Tibial nerve (tissue), 4 donors: Measurements from ENCODE around the gene ITGA1. TPM values are rescaled to one million over a fixed set of nuclear protein-coding genes. Genes with fewer than 3 reads are reported as not detected.

ENCODE experiments used
- DNase-seq, 2 donors: peaks; one replicate each; pipeline ENCODE4 v3.0.0-alpha.2; 2019; ENCODE audit warnings: low spot score in 2 of 2
- H3K27ac ChIP-seq, 4 donors: fragments of 200-600 bp; sonication (generic) in 3 of 4; one replicate each; pipeline ENCODE4 v1.5.1; 2017 to 2019; ENCODE audit warnings: mild to moderate bottlenecking in 1 of 4
- H3K27me3 ChIP-seq, 2 donors: fragments of 200-600 bp; sonication (generic) in 1 of 2; one replicate each; pipeline versions ENCODE4 v1.5.1 to v1.6.0; 2017 to 2019
- H3K36me3 ChIP-seq, 3 donors: fragments of 200-600 bp; sonication (generic); one replicate each; pipeline ENCODE4 v1.5.1; 2018 to 2019
- H3K4me1 ChIP-seq, 4 donors: fragments of 200-600 bp; sonication (generic) in 3 of 4; one replicate each; pipeline ENCODE4 v1.5.1; 2017 to 2019
- H3K4me3 ChIP-seq, 4 donors: fragments of 200-600 bp; sonication (generic) in 3 of 4; one replicate each; pipeline ENCODE4 v1.5.1; 2017 to 2019; ENCODE audit warnings: mild to moderate bottlenecking in 1 of 4, moderate library complexity in 1 of 4
- H3K9me3 ChIP-seq, 4 donors: fragments of 200-600 bp; sonication (generic) in 3 of 4; one replicate each; pipeline ENCODE4 v1.5.1; 2017 to 2019
- CTCF ChIP-seq, 5 experiments: fragments of 200-600 bp in 3 of 5; fragments of 450-650 bp in 2 of 5; sonication (generic) in 3 of 5; IDR thresholded peaks; one replicate each; pipeline ENCODE4 v1.5.1; 2016 to 2019; ENCODE audit warnings: antibody characterized with exemption in 5 of 5, mild to moderate bottlenecking in 3 of 5, moderate library complexity in 2 of 5
- EP300 ChIP-seq, 2 donors: sonication (generic); formaldehyde crosslinking; IDR thresholded peaks; one replicate each; pipeline ENCODE4 v1.6.1; 2017; ENCODE audit warnings: antibody characterized with exemption in 2 of 2, mild to moderate bottlenecking in 1 of 2
- POLR2A ChIP-seq, 2 donors: fragments of 450-650 bp; IDR thresholded peaks; one replicate each; pipeline ENCODE4 v1.6.1; 2017; ENCODE audit warnings: antibody characterized with exemption in 2 of 2, mild to moderate bottlenecking in 2 of 2, moderate library complexity in 2 of 2
- WGBS, 2 donors: methylation state at CpG; one replicate each; pipeline ENCODE4 v1.1.5; 2018; 5-methylcytosine and 5-hydroxymethylcytosine counted together
- total RNA-seq, 4 donors: library from RNA; depleted of rRNA; stranded (reverse); fragments of >200 nt; gene quantifications; one replicate each; pipeline ENCODE4 v1.1.0, GENCODE V29; 2016

Gene ITGA1
- total RNA-seq, 4 donors from 2014 or later, result 26.8 to 62.5 (median 27.7) TPM

GRCh38 chr5:52928689-52929088 is 141.0 kb downstream of the ITGA1 start:
- H3K4me3 ChIP-seq, result no peak overlapping the region
- no peaks in the 10 kb centered on the region for H3K9me3 ChIP-seq
- no peak overlapping the region for H3K27ac ChIP-seq
- no peaks in the 10 kb centered on the region for H3K27me3 ChIP-seq
- H3K36me3 ChIP-seq, result peaks cover 0 to 14% (median 0%) of the 10 kb centered on the region in 3 donors
- 61 to 62% methylated on average over 2 of the region's 2 CpGs for WGBS, 2 donors
- DNase-seq, result no peak
- TF ChIP-seq CTCF (IDR thresholded peaks at IDR 0.05), result no peak
- no peak for TF ChIP-seq EP300 (IDR thresholded peaks at IDR 0.05)
- TF ChIP-seq POLR2A (IDR thresholded peaks at IDR 0.05), result no peak
- no peaks in the 10 kb centered on the region for H3K4me1 ChIP-seq

DNA sequence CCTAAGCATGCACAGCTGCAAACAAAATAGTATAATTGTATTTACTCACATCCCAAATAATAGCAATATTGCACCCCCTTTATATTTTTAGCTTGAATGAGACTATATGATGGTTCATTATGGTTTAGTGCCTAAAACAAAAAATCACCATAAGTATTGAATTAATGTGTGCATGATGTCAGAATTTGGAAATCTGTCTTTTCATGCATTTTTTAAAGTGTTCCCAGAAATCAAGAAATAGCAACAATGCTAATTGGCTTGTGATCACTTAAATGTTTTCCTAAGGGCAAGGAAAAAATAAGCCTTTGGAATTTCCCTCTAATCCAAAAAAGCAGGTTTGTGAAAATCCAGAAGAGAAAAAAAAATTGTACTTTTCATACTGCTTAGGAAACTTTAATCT is 150.5 kb downstream of the ITGA1 start:
- Histone ChIP-seq H3K9me3 (no peaks in the 10 kb centered on the region), H3K36me3 (peaks cover 0 to 27% (median 0%) of the 10 kb centered on the region in 3 donors), H3K4me1 (no peaks in the 10 kb centered on the region), H3K27me3 (no peaks in the 10 kb centered on the region), H3K27ac (no peak overlapping the region), H3K4me3 (no peak overlapping the region)
- TF ChIP-seq EP300 (IDR thresholded peaks at IDR 0.05) (no peak), CTCF (IDR thresholded peaks at IDR 0.05) (no peak), POLR2A (IDR thresholded peaks at IDR 0.05) (no peak)
- no peak for DNase-seq

DNA sequence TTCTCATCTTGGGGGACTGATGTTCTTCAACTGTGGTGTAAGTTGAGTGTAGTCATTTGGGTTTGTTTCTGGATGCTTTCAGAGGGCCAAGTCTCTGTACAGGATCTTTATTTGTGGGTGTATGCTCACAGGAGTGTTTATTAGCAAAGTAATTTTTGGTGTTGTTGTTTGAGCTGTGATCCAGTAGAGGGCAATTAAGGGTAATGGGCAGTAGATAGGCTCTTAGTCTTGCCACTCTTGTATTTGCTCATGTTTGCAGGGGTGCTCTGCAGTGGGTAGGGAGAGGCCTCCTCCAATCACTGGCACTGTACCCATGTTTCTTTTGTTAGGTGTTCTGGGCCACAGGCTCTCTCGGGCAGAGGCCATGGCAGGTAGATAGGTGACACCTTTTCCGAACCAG is 155.6 kb downstream of the ITGA1 start:
- no peak overlapping the region for H3K27ac ChIP-seq
- H3K36me3 ChIP-seq, result peaks cover 0 to 27% (median 0%) of the 10 kb centered on the region in 3 donors
- no peak for DNase-seq
- 94 to 100% methylated on average over 2 of the region's 2 CpGs for WGBS, 2 donors
- H3K4me3 ChIP-seq, result no peak overlapping the region
- TF ChIP-seq EP300 (IDR thresholded peaks at IDR 0.05), result no peak
- no peak for TF ChIP-seq CTCF (IDR thresholded peaks at IDR 0.05)
- no peak for TF ChIP-seq POLR2A (IDR thresholded peaks at IDR 0.05)
- H3K27me3 ChIP-seq, result no peaks in the 10 kb centered on the region
- peaks cover 0 to 24% (median 0%) of the 10 kb centered on the region in 4 donors for H3K4me1 ChIP-seq
- H3K9me3 ChIP-seq, result no peaks in the 10 kb centered on the region

GRCh38 chr5:52943808-52944207 is 156.1 kb downstream of the ITGA1 start:
- Histone ChIP-seq H3K36me3 (peaks cover 0 to 26% (median 0%) of the 10 kb centered on the region in 3 donors), H3K27ac (no peak overlapping the region), H3K27me3 (no peaks in the 10 kb centered on the region), H3K4me3 (no peak overlapping the region), H3K9me3 (no peaks in the 10 kb centered on the region), H3K4me1 (peaks cover 0 to 30% (median 0%) of the 10 kb centered on the region in 4 donors)
- DNase-seq, result no peak
- TF ChIP-seq EP300 (IDR thresholded peaks at IDR 0.05) (no peak), CTCF (IDR thresholded peaks at IDR 0.05) (no peak), POLR2A (IDR thresholded peaks at IDR 0.05) (no peak)
- 98% methylated on average over 7 of the region's 7 CpGs; no CpG with 5 or more reads in 1 of the 2 donors for WGBS, 2 donors

DNA sequence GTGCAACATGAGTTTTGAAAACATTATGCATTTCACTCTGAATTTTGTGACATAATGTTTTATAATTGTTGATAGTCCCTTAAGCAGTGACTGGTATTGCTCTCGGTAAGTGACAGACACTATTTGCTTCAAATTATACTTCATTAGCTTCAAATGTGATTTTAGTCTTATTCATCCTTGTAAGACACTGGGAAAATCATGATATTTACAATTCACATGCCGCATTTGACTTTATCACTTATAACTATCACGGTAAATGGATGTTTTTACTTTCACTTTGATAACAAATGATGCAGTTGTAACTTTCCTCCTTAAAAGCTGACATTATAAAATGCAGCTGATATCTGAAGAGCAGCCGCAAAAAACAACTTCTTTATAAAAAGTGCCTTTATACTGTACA is 157.3 kb downstream of the ITGA1 start:
- Histone ChIP-seq H3K27ac (peak overlapping the region in 3 of 4 donors; percentile 29 to 57 (median 42)), H3K27me3 (no peaks in the 10 kb centered on the region), H3K9me3 (no peaks in the 10 kb centered on the region), H3K36me3 (peaks cover 0 to 14% (median 0%) of the 10 kb centered on the region in 3 donors), H3K4me3 (peak overlapping the region in 3 of 4 donors; percentile 1 to 45 (median 28)), H3K4me1 (peaks cover 0 to 32% (median 0%) of the 10 kb centered on the region in 4 donors)
- TF ChIP-seq EP300 (IDR thresholded peaks at IDR 0.05) (no peak), CTCF (IDR thresholded peaks at IDR 0.05) (no peak), POLR2A (IDR thresholded peaks at IDR 0.05) (no peak)
- no peak for DNase-seq
- WGBS, 2 donors, result 15 to 19% methylated on average over 4 of the region's 4 CpGs
